PFSK-1 (cell line): Measurements from ENCODE around the gene NUCB2.

ENCODE experiments used
- FOXP2 ChIP-seq: optimal IDR thresholded peaks from 2 replicates; pipeline ENCODE3; 2011; ENCODE audit warnings: borderline replicate concordance, control low read depth, inconsistent platforms; ENCODE audit not compliant: insufficient read depth; ENCODE audit errors: extremely low read length, extremely low read depth
- POLR2AphosphoS5 ChIP-seq: IDR thresholded peaks from 2 replicates; pipeline ENCODE4 v1.6.1; 2012; ENCODE audit warnings: low read depth, mild to moderate bottlenecking, control low read depth, low read length, moderate library complexity
- REST ChIP-seq, 2 experiments: IDR thresholded peaks; 2 replicates each; pipeline versions ENCODE4 v1.6.1 to v1.8.0; 2011 to 2012; ENCODE audit warnings: low read depth in 2 of 2, low read length in 2 of 2, control low read depth in 1 of 2, inconsistent platforms in 1 of 2, mild to moderate bottlenecking in 1 of 2, moderate library complexity in 1 of 2; ENCODE audit not compliant: insufficient read depth in 1 of 2
- SIN3A ChIP-seq: IDR thresholded peaks from 2 replicates; pipeline ENCODE4 v1.6.1; 2012; ENCODE audit warnings: mild to moderate bottlenecking, low read length, moderate library complexity, borderline replicate concordance; ENCODE audit not compliant: insufficient read depth
- TAF1 ChIP-seq: IDR thresholded peaks from 2 replicates; pipeline ENCODE4 v1.6.1; 2012; ENCODE audit warnings: low read length, control low read depth, borderline replicate concordance; ENCODE audit not compliant: insufficient read depth

NUCB2 gene

GRCh38 chr11:17313349-17314231 lies 37.1 kb downstream of the NUCB2 start:
- TF ChIP-seq SIN3A (no peak), FOXP2 (no peak), TAF1 (no peak), REST (IDR thresholded peaks at IDR 0.05; ENCODE audit: insufficient read depth in 1 of 2, low read depth in 2 of 2, low read length in 2 of 2) (no peak), POLR2AphosphoS5 (no peak)

- no peak for TF ChIP-seq TAF1
- no peak for TF ChIP-seq SIN3A
- no peak for TF ChIP-seq REST (IDR thresholded peaks at IDR 0.05; ENCODE audit: insufficient read depth in 1 of 2, low read depth in 2 of 2, low read length in 2 of 2)
- TF ChIP-seq POLR2AphosphoS5: no peak
- no peak for TF ChIP-seq FOXP2
Observed at GRCh38 chr11:17314232-17314547, 37.7 kb downstream of the NUCB2 start.

GRCh38 chr11:17314904-17315426 lies 38.4 kb downstream of the NUCB2 start:
- no peak for TF ChIP-seq SIN3A
- no peak for TF ChIP-seq TAF1
- TF ChIP-seq FOXP2: no peak
- TF ChIP-seq REST (IDR thresholded peaks at IDR 0.05; ENCODE audit: insufficient read depth in 1 of 2, low read depth in 2 of 2, low read length in 2 of 2): no peak
- no peak for TF ChIP-seq POLR2AphosphoS5

- no peak for TF ChIP-seq SIN3A
- no peak for TF ChIP-seq REST (IDR thresholded peaks at IDR 0.05; ENCODE audit: insufficient read depth in 1 of 2, low read depth in 2 of 2, low read length in 2 of 2)
- TF ChIP-seq TAF1: no peak
- no peak for TF ChIP-seq FOXP2
- TF ChIP-seq POLR2AphosphoS5: no peak
Observed at GRCh38 chr11:17328871-17329494, 52.4 kb downstream of the NUCB2 start.
